ENCODE measurements around the gene AR. TPM values are rescaled to one million over a fixed set of nuclear protein-coding genes. Genes with fewer than 3 reads are reported as not detected.

AR gene
- total RNA-seq, 1 donor from 2014 or later, result 6.3 TPM

GRCh38 chrX:67587946-67588624, 44.3 kb downstream of the AR start:
- H3K27ac Mint-ChIP-seq (ENCODE audit: unreplicated experiment), result no peak overlapping the region
- TF ChIP-seq, protein P1, sequence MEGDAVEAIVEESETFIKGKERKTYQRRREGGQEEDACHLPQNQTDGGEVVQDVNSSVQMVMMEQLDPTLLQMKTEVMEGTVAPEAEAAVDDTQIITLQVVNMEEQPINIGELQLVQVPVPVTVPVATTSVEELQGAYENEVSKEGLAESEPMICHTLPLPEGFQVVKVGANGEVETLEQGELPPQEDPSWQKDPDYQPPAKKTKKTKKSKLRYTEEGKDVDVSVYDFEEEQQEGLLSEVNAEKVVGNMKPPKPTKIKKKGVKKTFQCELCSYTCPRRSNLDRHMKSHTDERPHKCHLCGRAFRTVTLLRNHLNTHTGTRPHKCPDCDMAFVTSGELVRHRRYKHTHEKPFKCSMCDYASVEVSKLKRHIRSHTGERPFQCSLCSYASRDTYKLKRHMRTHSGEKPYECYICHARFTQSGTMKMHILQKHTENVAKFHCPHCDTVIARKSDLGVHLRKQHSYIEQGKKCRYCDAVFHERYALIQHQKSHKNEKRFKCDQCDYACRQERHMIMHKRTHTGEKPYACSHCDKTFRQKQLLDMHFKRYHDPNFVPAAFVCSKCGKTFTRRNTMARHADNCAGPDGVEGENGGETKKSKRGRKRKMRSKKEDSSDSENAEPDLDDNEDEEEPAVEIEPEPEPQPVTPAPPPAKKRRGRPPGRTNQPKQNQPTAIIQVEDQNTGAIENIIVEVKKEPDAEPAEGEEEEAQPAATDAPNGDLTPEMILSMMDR (conservative IDR thresholded peaks at IDR 0.05), result no peak
- H3K9me3 Mint-ChIP-seq, result no peaks in the 10 kb centered on the region
- H3K36me3 Mint-ChIP-seq (ENCODE audit: low read depth), result peaks cover 3% of the 10 kb centered on the region
- no peaks in the 10 kb centered on the region for H3K4me1 Mint-ChIP-seq
- H3K27me3 Mint-ChIP-seq (ENCODE audit: low read depth), result no peaks in the 10 kb centered on the region
- DNase-seq (ENCODE audit: low read depth, low spot score), result no peak
- H3K4me3 Mint-ChIP-seq, result no peak overlapping the region

GRCh38 chrX:67596839-67597790, 53.3 kb downstream of the AR start:
- TF ChIP-seq, protein P1 (conservative IDR thresholded peaks at IDR 0.05), result no peak
- Mint-ChIP-seq H3K4me1 (no peaks in the 10 kb centered on the region), H3K27ac (ENCODE audit: unreplicated experiment) (no peak overlapping the region), H3K27me3 (ENCODE audit: low read depth) (no peaks in the 10 kb centered on the region), H3K4me3 (no peak overlapping the region), H3K36me3 (ENCODE audit: low read depth) (no peaks in the 10 kb centered on the region), H3K9me3 (peaks cover 4% of the 10 kb centered on the region)
- no peak for DNase-seq (ENCODE audit: low read depth, low spot score)

GRCh38 chrX:67599532-67599931, 55.7 kb downstream of the AR start:
- no peak overlapping the region for H3K4me3 Mint-ChIP-seq
- H3K27me3 Mint-ChIP-seq (ENCODE audit: low read depth), result no peaks in the 10 kb centered on the region
- no peaks in the 10 kb centered on the region for H3K36me3 Mint-ChIP-seq (ENCODE audit: low read depth)
- TF ChIP-seq, protein P1 (conservative IDR thresholded peaks at IDR 0.05), result no peak
- no peak overlapping the region for H3K27ac Mint-ChIP-seq (ENCODE audit: unreplicated experiment)
- H3K4me1 Mint-ChIP-seq, result no peaks in the 10 kb centered on the region
- peaks cover 4% of the 10 kb centered on the region for H3K9me3 Mint-ChIP-seq
- DNase-seq (ENCODE audit: low read depth, low spot score), result no peak

DNA sequence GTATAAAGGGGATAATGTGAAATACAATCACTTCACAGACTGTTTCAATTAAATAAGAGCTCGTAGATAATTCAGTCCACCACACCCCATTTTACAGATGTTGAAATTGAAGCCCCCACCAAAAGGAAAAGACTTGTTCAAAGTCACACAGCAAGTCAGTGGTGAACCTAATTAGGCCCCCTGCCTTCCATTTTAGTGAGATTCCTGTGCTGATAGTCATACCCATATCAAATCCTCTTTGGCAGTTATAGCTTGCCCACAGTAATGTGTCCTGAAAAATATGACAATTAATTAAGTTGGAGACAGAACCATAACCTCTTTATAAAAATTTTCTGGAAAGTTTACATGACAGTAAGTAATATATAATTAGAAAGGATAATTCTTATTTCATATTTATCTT, 58.0 kb downstream of the AR start:
- Mint-ChIP-seq H3K4me3 (no peak overlapping the region), H3K4me1 (peaks cover 7% of the 10 kb centered on the region), H3K27me3 (ENCODE audit: low read depth) (no peaks in the 10 kb centered on the region), H3K27ac (ENCODE audit: unreplicated experiment) (no peak overlapping the region), H3K9me3 (peaks cover 4% of the 10 kb centered on the region), H3K36me3 (ENCODE audit: low read depth) (no peaks in the 10 kb centered on the region)
- TF ChIP-seq, protein P1 (conservative IDR thresholded peaks at IDR 0.05), result no peak
- no peak for DNase-seq (ENCODE audit: low read depth, low spot score)

- Mint-ChIP-seq H3K36me3 (ENCODE audit: low read depth) (no peaks in the 10 kb centered on the region), H3K4me3 (no peak overlapping the region), H3K27me3 (ENCODE audit: low read depth) (no peaks in the 10 kb centered on the region), H3K4me1 (peaks cover 7% of the 10 kb centered on the region), H3K9me3 (no peaks in the 10 kb centered on the region), H3K27ac (ENCODE audit: unreplicated experiment) (peak overlapping the region; percentile 45)
- DNase-seq (ENCODE audit: low read depth, low spot score), result no peak
- TF ChIP-seq, protein P1 (conservative IDR thresholded peaks at IDR 0.05), result no peak
Measured at GRCh38 chrX:67604979-67605703, 61.3 kb downstream of the AR start.

Data from neural crest cell (in vitro differentiated cells).